Liver (tissue), 9 donors: ENCODE data around the gene ABCB1. TPM values are rescaled to one million over a fixed set of nuclear protein-coding genes. Genes with fewer than 3 reads are reported as not detected.

ENCODE experiments used
- DNase-seq: peaks from one replicate; pipeline ENCODE4 v3.0.0-alpha.2; 2017; ENCODE audit warnings: low spot score
- H3K27ac ChIP-seq, 2 donors: one replicate each; pipeline ENCODE4 v1.7.0; 2013; ENCODE audit warnings: inconsistent platforms in 2 of 2, low read length in 2 of 2, control low read depth in 1 of 2, low read depth in 1 of 2, mild to moderate bottlenecking in 1 of 2
- H3K27me3 ChIP-seq, 4 donors: one replicate each; pipeline versions ENCODE4 v1.6.1 to v1.7.0; 2013; ENCODE audit warnings: low read length in 3 of 4, inconsistent platforms in 1 of 4, mild to moderate bottlenecking in 1 of 4, moderate library complexity in 1 of 4; ENCODE audit not compliant: control insufficient read depth in 4 of 4, insufficient read depth in 4 of 4
- H3K36me3 ChIP-seq, 4 donors: one replicate each; pipeline versions ENCODE4 v1.6.1 to v1.7.0; 2013; ENCODE audit warnings: low read length in 3 of 4, mild to moderate bottlenecking in 3 of 4, low read depth in 1 of 4, moderate library complexity in 1 of 4; ENCODE audit not compliant: control insufficient read depth in 4 of 4, insufficient read depth in 3 of 4
- H3K4me1 ChIP-seq, 4 donors: one replicate each; pipeline versions ENCODE4 v1.6.1 to v1.7.0; 2013; ENCODE audit warnings: low read length in 3 of 4, mild to moderate bottlenecking in 3 of 4, moderate library complexity in 1 of 4; ENCODE audit not compliant: control insufficient read depth in 4 of 4, insufficient read depth in 4 of 4
- H3K4me3 ChIP-seq, 3 donors: one replicate each; pipeline versions ENCODE4 v1.6.1 to v1.7.0; 2013; ENCODE audit warnings: low read length in 3 of 3, control low read depth in 1 of 3, low read depth in 1 of 3, mild to moderate bottlenecking in 1 of 3
- H3K9ac ChIP-seq, 2 donors: one replicate each; pipeline ENCODE4 v1.7.0; 2013; ENCODE audit warnings: low read length in 2 of 2, mild to moderate bottlenecking in 2 of 2, moderate library complexity in 2 of 2, control low read depth in 1 of 2, low read depth in 1 of 2
- H3K9me3 ChIP-seq, 4 donors: one replicate each; pipeline versions ENCODE4 v1.6.1 to v1.7.0; 2013; ENCODE audit warnings: low read length in 3 of 4; ENCODE audit not compliant: control insufficient read depth in 4 of 4
- CTCF ChIP-seq: fragments of 150-350 bp; IDR thresholded peaks from 2 replicates; pipeline ENCODE4 v1.5.1; 2017; ENCODE audit warnings: improper control_type of control experiment, low read depth, low read length; ENCODE audit not compliant: missing input control
- GABPA ChIP-seq, 2 donors: IDR thresholded peaks in 1 of 2; conservative IDR thresholded peaks in 1 of 2; 2 replicates each; pipeline ENCODE4 v1.6.1; 2016; ENCODE audit warnings: antibody characterized with exemption in 2 of 2, mild to moderate bottlenecking in 1 of 2, moderate library complexity in 1 of 2
- HNF4A ChIP-seq, 2 donors: conservative IDR thresholded peaks; 2 replicates each; pipeline ENCODE4 v1.6.1; 2016; ENCODE audit warnings: antibody characterized with exemption in 2 of 2, mild to moderate bottlenecking in 2 of 2
- HNF4G ChIP-seq: IDR thresholded peaks from 2 replicates; pipeline ENCODE4 v1.6.1; 2016; ENCODE audit warnings: antibody characterized with exemption
- NR2F2 ChIP-seq: IDR thresholded peaks from 2 replicates; pipeline ENCODE4 v1.6.1; 2016; ENCODE audit warnings: antibody characterized with exemption
- RAD21 ChIP-seq, 2 donors: IDR thresholded peaks; 2 replicates each; pipeline ENCODE4 v1.6.1; 2016; ENCODE audit warnings: antibody characterized with exemption in 2 of 2, mild to moderate bottlenecking in 2 of 2
- REST ChIP-seq: IDR thresholded peaks from 2 replicates; pipeline ENCODE4 v1.6.1; 2016; ENCODE audit warnings: antibody characterized with exemption, mild to moderate bottlenecking
- TAF1 ChIP-seq: conservative IDR thresholded peaks from 2 replicates; pipeline ENCODE4 v1.6.1; 2016; ENCODE audit warnings: antibody characterized with exemption, mild to moderate bottlenecking
- YY1 ChIP-seq: IDR thresholded peaks from 2 replicates; pipeline ENCODE4 v1.6.1; 2016; ENCODE audit warnings: antibody characterized with exemption, mild to moderate bottlenecking
- WGBS: extraction: QIAGEN DNeasy Blood & Tissue Kit; methylation state at CpG from one replicate; pipeline ENCODE4 v1.1.7; 2013; 5-methylcytosine and 5-hydroxymethylcytosine counted together
- polyA plus RNA-seq, 2 donors: library from polyadenylated mRNA; stranded (reverse) in 1 of 2; unstranded in 1 of 2; fragments of 200-250 nt in 1 of 2; fragments of >200 nt in 1 of 2; fragmentation: Nextera tagmentation in 1 of 2; extraction: Ambion mirVana in 1 of 2; gene quantifications; one replicate each; pipeline versions ENCODE4 v1.2.1 to v1.2.3, GENCODE V29; 2013 to 2015
- total RNA-seq, 2 donors: library from RNA; depleted of rRNA; stranded (reverse); fragments of >200 nt; gene quantifications; one replicate each; pipeline ENCODE4 v1.2.3, GENCODE V29; 2014
- donor health status: healthy.
- donor health status: healthy.
- donor health status: healthy.
- donor health status: healthy.
- donor health status: healthy.

The ABCB1 gene
- total and polyA plus RNA-seq, 4 donors, result 11.9 to 53.2 (median 21.0) TPM

GRCh38 chr7:87506246-87507180 is 94.2 kb downstream of the ABCB1 start:
- WGBS, result 60% methylated on average over 3 of the region's 3 CpGs
- Histone ChIP-seq H3K9ac (no peak overlapping the region), H3K4me1 (peaks cover 0 to 9% (median 9%) of the 10 kb centered on the region in 4 donors), H3K27me3 (no peaks in the 10 kb centered on the region), H3K36me3 (peaks cover 0 to 21% (median 6%) of the 10 kb centered on the region in 4 donors), H3K27ac (peak overlapping the region in 1 of 2 donors; percentile 4), H3K4me3 (no peak overlapping the region), H3K9me3 (no peaks in the 10 kb centered on the region)
- no peak for DNase-seq
- TF ChIP-seq RAD21 (IDR thresholded peaks at IDR 0.05) (peak; percentile 81 to 83), GABPA (IDR thresholded peaks at IDR 0.05 in 1 of 2, conservative IDR thresholded peaks at IDR 0.05 in 1 of 2) (no peak), NR2F2 (no peak), CTCF (peak; percentile 45), HNF4G (no peak), TAF1 (no peak)

GRCh38 chr7:87505557-87506245 is 95.0 kb downstream of the ABCB1 start:
- no peak for TF ChIP-seq YY1
- 70% methylated on average over 5 of the region's 5 CpGs for WGBS

GRCh38 chr7:87505122-87505521 is 95.6 kb downstream of the ABCB1 start:
- no peak overlapping the region for H3K4me3 ChIP-seq
- DNase-seq, result no peak
- WGBS, result 51% methylated on average over 5 of the region's 5 CpGs
- peak overlapping the region; percentile 20 to 61 for H3K27ac ChIP-seq
- TF ChIP-seq HNF4A (conservative IDR thresholded peaks at IDR 0.05) (peak in 1 of 2 donors; percentile 13), REST (no peak)
- H3K36me3 ChIP-seq, result peaks cover 0 to 19% (median 6%) of the 10 kb centered on the region in 4 donors
- peaks cover 0 to 10% (median 9%) of the 10 kb centered on the region in 4 donors for H3K4me1 ChIP-seq
- H3K9me3 ChIP-seq, result no peaks in the 10 kb centered on the region
- H3K9ac ChIP-seq, result no peak overlapping the region
- H3K27me3 ChIP-seq, result no peaks in the 10 kb centered on the region

More at GRCh38 chr7:87505557-87506245, 95.0 kb downstream of the ABCB1 start:
- peak overlapping the region; percentile 20 to 61 for H3K27ac ChIP-seq
- H3K4me3 ChIP-seq, result no peak overlapping the region
- peaks cover 0 to 19% (median 6%) of the 10 kb centered on the region in 4 donors for H3K36me3 ChIP-seq
- no peak overlapping the region for H3K9ac ChIP-seq
- DNase-seq, result no peak
- H3K9me3 ChIP-seq, result no peaks in the 10 kb centered on the region
- H3K27me3 ChIP-seq, result no peaks in the 10 kb centered on the region
- peaks cover 0 to 9% (median 9%) of the 10 kb centered on the region in 4 donors for H3K4me1 ChIP-seq
